HEK293T (cell line): ENCODE measurements around the gene USP24.

ENCODE experiments used
- CTBP1 ChIP-seq: fragments of 450-650 bp; IDR thresholded peaks from 2 replicates; pipeline ENCODE4 v1.6.1; 2016; ENCODE audit warnings: borderline replicate concordance
- ELF4 ChIP-seq: fragments of 450-650 bp; IDR thresholded peaks from 2 replicates; pipeline ENCODE4 v1.6.1; 2017; ENCODE audit warnings: antibody characterized with exemption
- FOXK2 ChIP-seq: fragments of 450-650 bp; IDR thresholded peaks from 2 replicates; pipeline ENCODE4 v1.6.1; 2016; ENCODE audit warnings: mild to moderate bottlenecking
- LEF1 ChIP-seq: fragments of 450-650 bp; IDR thresholded peaks from 2 replicates; pipeline ENCODE4 v1.6.1; 2017; ENCODE audit warnings: mild to moderate bottlenecking, borderline replicate concordance
- PKNOX1 ChIP-seq: fragments of 450-650 bp; IDR thresholded peaks from 2 replicates; pipeline ENCODE4 v1.6.1; 2016
- SP1 ChIP-seq: fragments of 450-650 bp; IDR thresholded peaks from 2 replicates; pipeline ENCODE4 v1.6.1; 2017
- TARDBP ChIP-seq: fragments of 450-650 bp; IDR thresholded peaks from 2 replicates; pipeline ENCODE4 v1.6.1; 2016

- no peak for TF ChIP-seq LEF1
- no peak for TF ChIP-seq FOXK2
- TF ChIP-seq PKNOX1 = no peak
- no peak for TF ChIP-seq TARDBP
- no peak for TF ChIP-seq SP1
- TF ChIP-seq ELF4 = no peak
- no peak for TF ChIP-seq CTBP1
These were observed 9.6 kb upstream of the USP24 start for GRCh38 chr1:55224729-55225128.
